GM12878 (cell line): Measurements from ENCODE around the gene COL23A1. TPM values are rescaled to one million over a fixed set of nuclear protein-coding genes. Genes with fewer than 3 reads are reported as not detected.

Source experiments
- ATAC-seq: fragments of 200-7000 bp; cut with Tn5 transposase; 3 replicates; pipeline ENCODE4 v1.9.1; 2020; ENCODE audit warnings: mild to moderate bottlenecking, moderate library complexity
- BruUV-seq: library from RNA; stranded (reverse); fragments of 400-500 nt; replicated peaks from 2 replicates; lab custom pipeline; 2021; lab: Mats Ljungman, UMichigan
- CTCF ChIA-PET: fragments of 300-600 bp; sonication (Branson Sonifier 250); formaldehyde crosslinking; extraction: SDS; loops from one replicate; lab custom pipeline; 2021; ENCODE audit warnings: inconsistent platforms; lab: Yijun Ruan, JAX
- POLR2A ChIA-PET: fragments of 350-600 bp; formaldehyde crosslinking; extraction: SDS; loops from one replicate; lab custom pipeline; 2021; ENCODE audit warnings: inconsistent platforms; lab: Charles Lee
- RAD21 ChIA-PET: fragments of 300-600 bp; sonication (Branson Sonifier 250); formaldehyde crosslinking; loops from one replicate; lab custom pipeline; 2023; ENCODE audit warnings: antibody characterized with exemption; ENCODE audit not compliant: unreplicated experiment; lab: Charles Lee
- SMC1A ChIA-PET: fragments of 300-600 bp; sonication (Branson Sonifier 250); formaldehyde crosslinking; loops from one replicate; lab custom pipeline; 2023; ENCODE audit not compliant: unreplicated experiment, uncharacterized antibody; lab: Charles Lee
- DNase-seq: peaks from one replicate; pipeline ENCODE4 v3.0.0-alpha.2; 2011; ENCODE audit warnings: low read depth, low spot score
- FAIRE-seq: peaks from 3 replicates; lab custom pipeline; 2011; peaks lifted over from hg19 to GRCh38; lab: Jason Lieb, UNC
- H2AFZ ChIP-seq: 2 replicates; pipeline ENCODE4 v1.6.0; 2011; ENCODE audit warnings: low read depth, low read length, control low read depth; ENCODE audit not compliant: control insufficient read depth
- H3K27ac ChIP-seq: 2 replicates; pipeline ENCODE4 v1.5.1; 2011; ENCODE audit warnings: control low read depth; ENCODE audit not compliant: control insufficient read depth, insufficient read depth
- H3K27me3 ChIP-seq, 2 experiments: replicated peaks in 1 of 2; 2 replicates each; pipeline versions ENCODE4 v1.6.0 to v1.6.1; 2011; ENCODE audit warnings: low read length in 1 of 2; ENCODE audit not compliant: control insufficient read depth in 2 of 2, insufficient read depth in 2 of 2
- H3K36me3 ChIP-seq, 2 experiments: 2 replicates each; pipeline ENCODE4 v1.5.1; 2011; ENCODE audit warnings: low read length in 1 of 2; ENCODE audit not compliant: control insufficient read depth in 2 of 2, insufficient read depth in 2 of 2
- H3K4me1 ChIP-seq: 2 replicates; pipeline ENCODE4 v1.6.1; 2011; ENCODE audit warnings: mild to moderate bottlenecking, low read length, moderate library complexity, mixed read lengths; ENCODE audit not compliant: control insufficient read depth, insufficient read depth
- H3K4me2 ChIP-seq: 2 replicates; pipeline ENCODE4 v1.6.0; 2011; ENCODE audit warnings: control low read depth; ENCODE audit not compliant: control insufficient read depth, insufficient read depth
- H3K4me3 ChIP-seq: fragments of 200-600 bp; sonication (generic); 2 replicates; pipeline ENCODE4 v1.5.1; 2016
- H3K79me2 ChIP-seq: 2 replicates; pipeline ENCODE4 v1.6.0; 2011; ENCODE audit warnings: low read length; ENCODE audit not compliant: control insufficient read depth, insufficient read depth
- H3K9ac ChIP-seq: 2 replicates; pipeline ENCODE4 v1.8.0; 2011; ENCODE audit warnings: low read length, control low read depth, mixed read lengths; ENCODE audit not compliant: control insufficient read depth, insufficient read depth
- H3K9me3 ChIP-seq: replicated peaks from 3 replicates; pipeline ENCODE4 v1.5.1; 2011; ENCODE audit warnings: mild to moderate bottlenecking, low read length; ENCODE audit not compliant: control insufficient read depth, insufficient read depth
- H4K20me1 ChIP-seq: 2 replicates; pipeline ENCODE4 v1.6.0; 2011; ENCODE audit not compliant: control insufficient read depth, insufficient read depth
- CBX5 ChIP-seq: sonication (generic); IDR thresholded peaks from 2 replicates; pipeline ENCODE4 v1.6.1; 2016; ENCODE audit warnings: low read depth, moderate library complexity, mild to moderate bottlenecking, inconsistent platforms
- CREM ChIP-seq: IDR thresholded peaks from 2 replicates; pipeline ENCODE4 v1.6.1; 2014; ENCODE audit warnings: antibody characterized with exemption, low read depth
- ETV6 ChIP-seq, 2 experiments: fragments of 450-650 bp in 1 of 2; IDR thresholded peaks in 1 of 2; conservative IDR thresholded peaks in 1 of 2; 2 replicates each; pipeline ENCODE4 v1.6.1; 2014; ENCODE audit warnings: antibody characterized with exemption in 1 of 2, borderline replicate concordance in 1 of 2, low read depth in 1 of 2, mild to moderate bottlenecking in 1 of 2, moderate library complexity in 1 of 2
- GATAD2B ChIP-seq: fragments of 450-650 bp; conservative IDR thresholded peaks from 2 replicates; pipeline ENCODE4 v1.6.1; 2017; ENCODE audit warnings: low read depth, mild to moderate bottlenecking, moderate library complexity
- NFIC ChIP-seq: IDR thresholded peaks from 2 replicates; pipeline ENCODE4 v1.6.1; 2012; ENCODE audit warnings: low read depth, mild to moderate bottlenecking, inconsistent platforms, low read length, moderate library complexity
- NR2C2 ChIP-seq: IDR thresholded peaks from 2 replicates; pipeline ENCODE4 v1.6.1; 2011; ENCODE audit warnings: borderline replicate concordance, low read depth; ENCODE audit not compliant: control insufficient read depth, insufficient read length
- RAD51 ChIP-seq: fragments of 450-650 bp; IDR thresholded peaks from 2 replicates; pipeline ENCODE4 v1.6.1; 2016; ENCODE audit warnings: moderate library complexity, mild to moderate bottlenecking, inconsistent platforms
- RB1 ChIP-seq: fragments of 450-650 bp; formaldehyde crosslinking; IDR thresholded peaks from 2 replicates; pipeline ENCODE4 v1.6.1; 2017; ENCODE audit warnings: mild to moderate bottlenecking, borderline replicate concordance
- RELA ChIP-seq: fragments of 450-650 bp; IDR thresholded peaks from 2 replicates; pipeline ENCODE4 v1.8.0; 2014; ENCODE audit warnings: borderline replicate concordance; ENCODE audit not compliant: partially characterized antibody
- SMAD5 ChIP-seq: IDR thresholded peaks from 2 replicates; pipeline ENCODE4 v1.6.1; 2016; ENCODE audit warnings: antibody characterized with exemption, low read depth
- ZNF24 ChIP-seq: fragments of 450-650 bp; IDR thresholded peaks from 2 replicates; pipeline ENCODE4 v1.6.1; 2017; ENCODE audit warnings: antibody characterized with exemption, mild to moderate bottlenecking
- WGBS: methylation state at CpG from one replicate; pipeline ENCODE4 v1.1.6; 2016; ENCODE audit warnings: low lambda C conversion rate; ENCODE audit not compliant: insufficient replicate concordance, insufficient coverage; ENCODE audit errors: missing lambda C conversion rate; 5-methylcytosine and 5-hydroxymethylcytosine counted together
- in situ Hi-C: fragments of 300-500 bp; cut with MboI; formaldehyde crosslinking; loops from 9 replicates; pipeline ENCODE4 v1.14.3; 2018; ENCODE audit warnings: mixed read lengths
- intact Hi-C: fragments of 100-400 bp; cut with micrococcal nuclease; formaldehyde crosslinking; loops from one replicate; pipeline ENCODE4 v1.14.2; 2022; ENCODE audit not compliant: unreplicated experiment
- polyA plus RNA-seq, 11 experiments: library from polyadenylated mRNA; depleted of rRNA in 4 of 11; unstranded in 6 of 11; stranded (reverse) in 5 of 11; fragments of >200 nt; fragmentation: Nextera tagmentation in 4 of 11; fragmentation: Illumina TruSeq in 1 of 11; extraction: Ambion mirVana in 4 of 11; extraction: Trizol in 1 of 11; gene quantifications; 1 replicate in 1 of 11; 2 replicates in 10 of 11; pipeline versions ENCODE4 v1.2.1 to v1.2.3, GENCODE V29; 2011 to 2016; ENCODE audit warnings: inconsistent platforms in 2 of 11, missing spikeins in 2 of 11, low read depth in 1 of 11
- total RNA-seq, 4 experiments: library from RNA; depleted of rRNA in 3 of 4; stranded (reverse); fragments of >200 nt in 3 of 4; fragmentation: Illumina TruSeq in 1 of 4; extraction: Trizol in 1 of 4; gene quantifications; 2 replicates each; pipeline versions ENCODE4 v1.2.1 to v1.2.3, GENCODE V29; 2013 to 2021
- TF ChIP-seq, protein P1 (sequence below): IDR thresholded peaks from 2 replicates; pipeline ENCODE4 v1.6.1; 2011; ENCODE audit warnings: low read depth, mild to moderate bottlenecking, low read length, moderate library complexity, borderline replicate concordance; ENCODE audit errors: extremely low read depth
- TF ChIP-seq, protein P2 (sequence below): IDR thresholded peaks from 2 replicates; pipeline ENCODE4 v1.6.1; 2012; ENCODE audit warnings: mild to moderate bottlenecking, low read depth, low read length
- TF ChIP-seq, protein P3 (sequence below): IDR thresholded peaks from 2 replicates; pipeline ENCODE4 v1.6.1; 2011; ENCODE audit warnings: low read depth, low read length, improper control_type of control experiment, borderline replicate concordance

The COL23A1 gene
- total and polyA plus RNA-seq, 10 of the 15 experiments (the other 5 are each of a cell fraction or from before 2014, with no cell fraction given), result 0.03 to 0.83 (median 0.09) TPM; not detected in 5

DNA sequence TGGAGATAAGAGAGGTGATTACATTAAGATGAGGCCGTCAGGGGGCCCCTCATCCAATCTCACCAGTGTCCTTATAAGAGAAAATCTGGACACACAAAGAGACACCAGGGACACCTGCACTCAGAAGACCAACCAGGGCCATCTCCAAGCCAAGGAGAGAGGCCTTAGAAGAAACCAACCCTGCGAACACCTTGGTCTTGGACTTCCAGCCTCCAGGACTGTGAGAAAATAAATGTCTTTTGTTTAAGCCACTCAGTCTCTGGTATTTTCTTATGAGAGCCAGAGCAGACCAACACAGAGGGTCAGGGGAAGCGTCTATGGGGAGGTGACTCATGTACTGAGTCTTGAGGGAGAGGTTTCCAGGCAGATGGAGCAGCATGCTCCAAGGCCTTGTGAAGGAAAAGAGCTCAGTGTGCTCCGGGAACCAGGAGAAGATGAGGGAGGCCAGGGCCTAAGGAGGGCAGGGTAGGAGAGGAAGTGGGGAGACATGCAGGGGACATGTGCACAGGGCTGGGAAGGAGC is 363.0 kb downstream of the COL23A1 start:
- Histone ChIP-seq H3K4me2 (no peak overlapping the region), H3K79me2 (peaks cover 28% of the 10 kb centered on the region), H3K36me3 (peaks cover 4 to 11% of the 10 kb centered on the region in 2 experiments), H3K4me3 (no peak overlapping the region), H3K27ac (no peak overlapping the region), H2AFZ (no peak overlapping the region), H3K9ac (no peak overlapping the region), H4K20me1 (no peaks in the 10 kb centered on the region), H3K4me1 (peaks cover 10% of the 10 kb centered on the region), H3K27me3 (no peaks in the 10 kb centered on the region), H3K9me3 (no peaks in the 10 kb centered on the region)
- no peak for ATAC-seq
- ChIA-PET RAD21 (no interaction called here), SMC1A (no interaction called here), POLR2A (no interaction called here), CTCF (no interaction called here)
- BruUV-seq, result no TSS peak
- intact Hi-C loops, result no loop called here
- TF ChIP-seq RAD51, result no peak
- TF ChIP-seq ETV6 (conservative IDR thresholded peaks at IDR 0.05 in 1 of 2, IDR thresholded peaks at IDR 0.05 in 1 of 2; ENCODE audit: borderline replicate concordance in 1 of 2, low read depth in 1 of 2), result no peak
- no peak for TF ChIP-seq CBX5
- TF ChIP-seq GATAD2B, result no peak
- TF ChIP-seq NR2C2, result no peak
- TF ChIP-seq CREM, result no peak
- TF ChIP-seq, protein P1, sequence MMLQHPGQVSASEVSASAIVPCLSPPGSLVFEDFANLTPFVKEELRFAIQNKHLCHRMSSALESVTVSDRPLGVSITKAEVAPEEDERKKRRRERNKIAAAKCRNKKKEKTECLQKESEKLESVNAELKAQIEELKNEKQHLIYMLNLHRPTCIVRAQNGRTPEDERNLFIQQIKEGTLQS, result no peak
- TF ChIP-seq SMAD5, result no peak
- TF ChIP-seq, protein P2, sequence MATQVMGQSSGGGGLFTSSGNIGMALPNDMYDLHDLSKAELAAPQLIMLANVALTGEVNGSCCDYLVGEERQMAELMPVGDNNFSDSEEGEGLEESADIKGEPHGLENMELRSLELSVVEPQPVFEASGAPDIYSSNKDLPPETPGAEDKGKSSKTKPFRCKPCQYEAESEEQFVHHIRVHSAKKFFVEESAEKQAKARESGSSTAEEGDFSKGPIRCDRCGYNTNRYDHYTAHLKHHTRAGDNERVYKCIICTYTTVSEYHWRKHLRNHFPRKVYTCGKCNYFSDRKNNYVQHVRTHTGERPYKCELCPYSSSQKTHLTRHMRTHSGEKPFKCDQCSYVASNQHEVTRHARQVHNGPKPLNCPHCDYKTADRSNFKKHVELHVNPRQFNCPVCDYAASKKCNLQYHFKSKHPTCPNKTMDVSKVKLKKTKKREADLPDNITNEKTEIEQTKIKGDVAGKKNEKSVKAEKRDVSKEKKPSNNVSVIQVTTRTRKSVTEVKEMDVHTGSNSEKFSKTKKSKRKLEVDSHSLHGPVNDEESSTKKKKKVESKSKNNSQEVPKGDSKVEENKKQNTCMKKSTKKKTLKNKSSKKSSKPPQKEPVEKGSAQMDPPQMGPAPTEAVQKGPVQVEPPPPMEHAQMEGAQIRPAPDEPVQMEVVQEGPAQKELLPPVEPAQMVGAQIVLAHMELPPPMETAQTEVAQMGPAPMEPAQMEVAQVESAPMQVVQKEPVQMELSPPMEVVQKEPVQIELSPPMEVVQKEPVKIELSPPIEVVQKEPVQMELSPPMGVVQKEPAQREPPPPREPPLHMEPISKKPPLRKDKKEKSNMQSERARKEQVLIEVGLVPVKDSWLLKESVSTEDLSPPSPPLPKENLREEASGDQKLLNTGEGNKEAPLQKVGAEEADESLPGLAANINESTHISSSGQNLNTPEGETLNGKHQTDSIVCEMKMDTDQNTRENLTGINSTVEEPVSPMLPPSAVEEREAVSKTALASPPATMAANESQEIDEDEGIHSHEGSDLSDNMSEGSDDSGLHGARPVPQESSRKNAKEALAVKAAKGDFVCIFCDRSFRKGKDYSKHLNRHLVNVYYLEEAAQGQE, result no peak
- no peak for TF ChIP-seq RB1
- TF ChIP-seq NFIC, result no peak
- TF ChIP-seq RELA, result no peak
- TF ChIP-seq, protein P3, sequence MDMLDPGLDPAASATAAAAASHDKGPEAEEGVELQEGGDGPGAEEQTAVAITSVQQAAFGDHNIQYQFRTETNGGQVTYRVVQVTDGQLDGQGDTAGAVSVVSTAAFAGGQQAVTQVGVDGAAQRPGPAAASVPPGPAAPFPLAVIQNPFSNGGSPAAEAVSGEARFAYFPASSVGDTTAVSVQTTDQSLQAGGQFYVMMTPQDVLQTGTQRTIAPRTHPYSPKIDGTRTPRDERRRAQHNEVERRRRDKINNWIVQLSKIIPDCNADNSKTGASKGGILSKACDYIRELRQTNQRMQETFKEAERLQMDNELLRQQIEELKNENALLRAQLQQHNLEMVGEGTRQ, result no peak
- TF ChIP-seq ZNF24, result no peak
- no peak for DNase-seq
- 85% methylated on average over 4 of the region's 4 CpGs for whole genome bisulfite sequencing
- in situ Hi-C loops, result no loop called here
- no peak for FAIRE-seq
